Pulmonary artery endothelial cell (primary cell): ENCODE measurements around the gene HMGCS2. TPM values are rescaled to one million over a fixed set of nuclear protein-coding genes. Genes with fewer than 3 reads are reported as not detected.

Experiments
- DNase-seq: peaks from one replicate; pipeline ENCODE4 v3.0.0-alpha.2; 2011; ENCODE audit warnings: low read depth, low spot score
- total RNA-seq: library from RNA; depleted of rRNA; stranded (reverse); fragments of >200 nt; gene quantifications from 2 replicates; pipeline ENCODE4 v1.2.3, GENCODE V29; 2014

The HMGCS2 gene
- total RNA-seq, result not detected in 2 replicates

DNA sequence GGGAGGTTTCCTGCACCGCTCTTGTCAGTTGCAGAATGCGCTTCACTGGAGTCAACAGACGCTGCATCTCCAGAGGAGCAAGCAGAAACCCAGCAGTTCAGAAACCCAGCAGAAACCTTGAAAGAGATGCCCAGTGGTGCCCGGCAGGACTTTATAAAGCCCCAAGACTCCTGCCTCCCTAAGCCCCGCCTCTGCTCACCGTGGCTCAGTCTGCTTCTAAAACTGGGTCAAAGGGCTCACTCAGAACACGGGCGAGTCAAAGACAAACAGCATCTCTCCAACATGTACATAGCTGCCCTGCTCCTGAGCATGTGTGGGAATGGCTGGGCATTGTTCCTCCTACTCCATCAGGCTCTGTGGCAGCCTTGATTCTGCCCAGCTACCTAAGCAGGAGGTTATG is at the start of gene HMGCS2:
Gene HMGCS2, minus strand, starts transcription at position 128 of the 400 bp plus-strand sequence. Its CDS starts 61 bp downstream, at position 67.
- no peak for DNase-seq

DNA sequence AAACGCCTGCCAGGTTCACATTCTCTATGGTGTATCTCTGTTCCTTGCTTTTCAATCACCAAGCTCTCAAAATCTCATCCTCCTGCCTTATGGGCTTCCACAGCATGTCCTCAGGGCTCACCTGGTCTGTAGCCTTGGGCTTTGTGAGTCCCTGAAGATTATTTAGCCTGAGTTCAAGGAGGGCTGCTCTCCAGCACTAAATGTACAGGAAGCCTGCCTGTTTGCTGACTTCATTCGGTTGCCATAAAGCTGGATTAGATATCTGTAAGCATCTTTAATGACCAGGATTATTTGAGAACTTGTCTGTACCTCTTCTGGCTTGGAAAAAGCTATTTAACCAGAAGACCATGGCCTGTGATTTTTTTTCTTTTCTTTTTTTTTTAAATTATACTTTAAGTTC is 49.5 kb upstream of the HMGCS2 start:
- no peak for DNase-seq

DNA sequence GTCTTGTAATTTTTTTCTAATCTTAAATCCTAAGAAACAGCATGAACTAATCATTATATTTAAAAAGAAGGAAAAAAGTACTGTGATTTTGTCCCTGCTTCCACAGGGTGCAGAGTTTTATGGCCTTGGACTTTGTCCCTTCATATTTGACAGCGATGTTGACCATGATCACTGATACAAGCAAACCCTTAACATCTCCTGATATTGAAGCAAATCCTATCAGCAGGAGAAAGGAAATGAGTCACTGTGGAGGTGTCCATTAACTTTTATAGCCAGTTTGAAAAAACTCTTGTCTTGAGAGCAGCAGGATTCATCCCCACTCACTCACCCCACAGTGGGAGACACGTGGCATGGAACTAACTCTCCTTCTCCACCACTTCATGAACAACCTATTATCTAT is 47.7 kb upstream of the HMGCS2 start:
- DNase-seq, result no peak

DNA sequence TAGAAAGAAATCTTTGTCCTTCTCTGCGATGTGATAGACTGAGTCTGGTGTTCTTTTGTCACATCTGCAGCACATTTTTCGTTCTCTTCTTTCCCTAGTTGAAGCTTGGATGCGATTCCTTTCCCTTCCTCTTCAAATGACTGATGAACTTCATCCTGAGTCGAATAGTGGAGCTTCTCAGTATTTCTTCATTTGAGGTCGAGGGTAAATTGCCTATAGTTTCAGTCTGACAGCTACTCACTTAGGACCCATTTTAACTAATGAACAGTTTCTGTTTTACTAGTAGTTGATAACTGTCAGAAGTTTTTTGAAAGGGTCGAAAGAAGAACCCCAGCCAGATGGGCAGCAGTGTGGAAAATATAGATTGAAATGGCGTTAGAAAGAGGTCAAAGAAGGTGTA is 47.2 kb upstream of the HMGCS2 start:
- DNase-seq, result no peak

DNA sequence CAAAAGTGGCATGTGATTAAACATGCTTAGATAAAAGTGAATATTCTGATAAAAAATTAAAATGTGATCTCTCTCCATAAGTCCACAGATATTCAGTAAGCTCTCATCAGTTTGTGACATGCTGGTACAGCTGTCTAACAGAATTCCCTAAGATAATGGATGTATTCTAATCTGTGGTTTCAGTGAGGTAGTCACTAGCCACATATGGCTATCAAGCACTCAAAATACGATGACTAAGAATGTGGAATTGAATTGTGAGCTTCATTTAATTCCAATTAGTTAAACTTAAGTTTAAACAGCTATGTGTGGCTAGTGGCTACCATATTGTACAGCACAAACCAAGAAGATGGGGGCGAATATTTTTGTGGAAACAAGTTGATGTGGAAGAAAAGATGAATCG is 46.7 kb upstream of the HMGCS2 start:
- DNase-seq, result no peak

DNA sequence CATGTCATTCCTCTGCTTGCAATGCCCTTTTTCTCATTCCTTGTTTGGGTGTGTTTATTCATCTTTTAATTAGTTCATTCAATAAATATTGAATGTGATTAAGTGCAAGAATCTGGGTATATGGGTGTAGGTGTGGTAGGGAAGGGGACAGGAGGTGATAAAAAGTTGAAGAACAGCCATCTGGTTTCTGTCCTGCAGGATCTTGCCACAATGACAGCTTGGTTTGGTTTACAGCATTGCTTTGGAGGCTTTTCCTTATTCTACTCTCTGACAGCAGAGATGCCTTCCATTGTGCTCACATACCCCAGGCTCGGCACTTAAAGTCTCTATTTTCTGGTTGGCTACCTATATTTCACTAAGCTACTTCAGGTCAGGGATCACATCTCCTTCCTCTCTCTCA is 45.6 kb upstream of the HMGCS2 start:
- no peak for DNase-seq

DNA sequence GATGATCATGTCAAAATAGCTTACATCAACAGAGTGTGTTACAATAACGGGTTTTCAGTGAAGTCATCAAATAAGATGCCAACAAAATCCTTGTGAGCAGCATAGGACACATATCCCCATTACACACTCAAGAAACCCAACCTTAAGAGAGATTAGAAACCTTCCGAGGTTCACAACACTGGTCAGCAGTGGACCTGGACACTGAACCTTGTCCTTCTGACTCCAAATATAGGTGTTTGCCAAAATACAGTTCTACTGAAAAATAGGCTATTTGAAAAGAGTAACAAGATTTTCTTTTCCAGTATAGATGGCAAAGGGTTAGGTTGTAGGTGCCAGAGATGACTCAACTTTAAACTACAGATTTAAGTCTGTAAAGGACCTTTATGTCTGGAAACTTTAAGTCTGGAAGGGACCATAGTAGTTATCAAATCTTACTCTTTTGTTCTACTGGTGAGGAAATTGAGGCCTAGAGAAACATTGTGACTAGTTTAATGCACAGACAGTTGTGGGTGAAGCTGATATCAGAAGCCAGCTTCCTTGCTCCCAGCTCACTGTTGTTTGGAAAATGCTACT is 43.4 kb upstream of the HMGCS2 start:
- no peak for DNase-seq

DNA sequence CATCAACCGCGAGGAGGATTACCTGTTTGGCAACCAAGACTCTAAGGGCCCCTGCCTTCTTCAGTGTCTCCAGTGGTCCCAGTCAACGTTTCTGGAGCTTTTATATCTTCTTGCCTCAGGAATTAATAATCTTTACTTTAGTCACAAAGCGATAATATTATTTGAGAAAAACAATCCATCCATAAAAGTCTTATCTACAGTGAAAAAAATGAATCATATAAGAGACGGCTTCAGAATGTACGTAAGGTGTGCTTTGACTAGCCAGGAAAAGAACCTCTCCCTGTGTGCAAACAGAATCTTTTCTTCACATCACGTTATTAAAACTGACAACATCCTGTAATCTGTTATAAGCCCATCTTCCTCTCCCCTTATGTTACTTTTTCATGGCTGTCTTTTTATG is 42.7 kb upstream of the HMGCS2 start, which contains the start of gene REG4:
Gene REG4, minus strand, starts transcription at position 74 of the 400 bp plus-strand sequence. CDS start 2,691 bp downstream, outside the sequence.
- DNase-seq, result no peak

DNA sequence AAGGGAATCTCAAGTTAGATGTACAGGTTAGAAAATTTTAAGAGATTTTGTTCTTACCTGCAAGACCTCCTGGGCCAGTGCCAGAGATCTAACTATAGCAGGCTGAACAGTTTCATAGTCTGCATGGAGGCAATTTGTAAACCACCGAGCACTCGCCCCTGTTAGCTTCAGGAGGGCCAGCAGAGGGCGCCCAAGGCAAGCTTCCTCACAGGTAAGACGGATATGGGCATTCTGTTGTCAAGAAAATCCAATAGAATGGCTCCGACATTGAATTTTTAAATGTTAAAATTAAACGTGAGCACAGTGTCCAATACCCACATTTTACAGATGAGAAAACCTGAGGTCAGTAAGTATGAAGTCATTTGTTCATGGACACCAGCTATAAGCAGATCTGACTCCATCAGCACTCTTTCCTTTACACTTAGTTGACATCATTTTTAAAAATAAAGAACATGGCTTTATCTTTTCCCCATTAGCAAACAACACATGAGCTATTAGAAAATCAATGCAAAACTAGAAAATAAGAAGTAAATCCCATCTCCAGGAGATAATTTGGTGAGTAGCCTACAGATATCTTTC is 40.4 kb upstream of the HMGCS2 start:
- DNase-seq, result peak; percentile 27

DNA sequence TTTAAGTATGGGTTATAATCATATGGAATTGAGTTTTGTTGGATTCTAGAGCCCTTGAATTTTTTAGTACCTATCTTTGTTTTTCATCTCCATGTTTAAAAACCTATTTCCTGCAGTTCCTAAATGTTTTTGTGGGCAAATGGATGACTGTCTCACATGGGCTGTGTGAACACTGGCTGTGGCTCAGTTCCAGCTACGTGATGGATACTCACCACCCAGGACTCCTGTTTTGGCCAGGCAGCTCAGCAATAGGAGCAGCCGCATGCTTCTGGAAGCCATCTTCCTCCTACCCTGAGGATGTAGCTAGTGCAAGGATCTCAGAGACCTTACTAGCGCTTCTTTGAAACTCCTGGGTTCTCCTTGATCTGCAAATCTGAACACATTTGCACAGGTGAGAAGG is 39.8 kb upstream of the HMGCS2 start:
- no peak for DNase-seq

DNA sequence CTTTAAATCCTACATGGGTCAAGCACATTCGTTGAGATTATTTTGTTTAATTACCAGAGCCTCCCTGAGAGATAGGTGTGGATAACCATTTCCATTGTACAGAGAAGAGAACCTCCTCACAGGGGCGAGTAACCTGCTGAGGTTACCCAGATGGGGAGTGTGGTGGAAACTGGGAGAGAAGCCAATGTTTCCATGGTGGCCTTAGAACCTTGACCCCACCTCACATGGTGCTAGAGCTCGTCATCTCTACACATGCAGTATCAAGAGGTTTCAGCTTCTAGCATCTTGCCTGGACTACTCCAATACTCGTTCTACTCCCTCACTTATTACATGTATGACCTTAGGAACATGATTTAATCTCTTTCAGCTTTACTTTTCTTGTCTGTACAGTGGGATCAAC is 37.8 kb upstream of the HMGCS2 start:
- DNase-seq, result no peak

DNA sequence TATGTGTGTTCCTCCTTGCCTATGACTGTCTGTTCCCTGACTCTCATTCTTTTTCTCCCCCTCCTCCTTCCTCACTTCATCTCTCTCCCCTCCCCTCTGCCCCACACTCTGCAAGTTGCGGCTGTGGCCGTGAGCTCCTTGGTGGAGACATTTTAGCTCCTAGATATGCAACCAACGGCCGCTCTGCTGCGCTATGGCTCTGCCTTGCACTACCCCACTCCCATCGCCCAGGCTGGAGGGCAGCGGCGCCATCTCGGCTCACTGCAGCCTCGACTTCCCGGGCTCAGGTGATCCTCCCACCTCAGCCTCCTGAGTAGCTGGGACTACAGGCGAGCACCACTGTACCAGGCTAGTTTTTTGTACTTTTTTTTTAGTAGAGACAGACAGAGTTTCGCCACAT is 37.0 kb upstream of the HMGCS2 start:
- no peak for DNase-seq

DNA sequence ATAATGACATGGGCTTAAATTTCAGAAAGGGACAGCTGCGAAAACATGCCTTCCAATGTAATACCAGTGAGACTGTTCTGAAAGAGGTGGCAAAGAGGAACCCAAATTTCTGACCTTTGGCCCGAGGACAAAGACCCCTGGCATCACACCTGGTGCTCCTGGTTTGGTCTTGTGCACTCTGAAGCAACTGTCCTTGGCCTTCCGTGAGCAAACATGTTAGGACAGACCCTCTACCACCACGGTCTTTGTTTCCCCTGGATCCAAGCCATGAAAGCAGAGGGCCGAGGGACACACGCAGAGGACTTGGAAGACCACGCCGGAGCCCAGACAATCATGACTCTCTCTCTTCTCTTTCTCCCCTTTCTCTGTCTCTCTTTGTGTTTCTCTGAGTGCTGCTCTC is 36.5 kb upstream of the HMGCS2 start:
- DNase-seq, result no peak

DNA sequence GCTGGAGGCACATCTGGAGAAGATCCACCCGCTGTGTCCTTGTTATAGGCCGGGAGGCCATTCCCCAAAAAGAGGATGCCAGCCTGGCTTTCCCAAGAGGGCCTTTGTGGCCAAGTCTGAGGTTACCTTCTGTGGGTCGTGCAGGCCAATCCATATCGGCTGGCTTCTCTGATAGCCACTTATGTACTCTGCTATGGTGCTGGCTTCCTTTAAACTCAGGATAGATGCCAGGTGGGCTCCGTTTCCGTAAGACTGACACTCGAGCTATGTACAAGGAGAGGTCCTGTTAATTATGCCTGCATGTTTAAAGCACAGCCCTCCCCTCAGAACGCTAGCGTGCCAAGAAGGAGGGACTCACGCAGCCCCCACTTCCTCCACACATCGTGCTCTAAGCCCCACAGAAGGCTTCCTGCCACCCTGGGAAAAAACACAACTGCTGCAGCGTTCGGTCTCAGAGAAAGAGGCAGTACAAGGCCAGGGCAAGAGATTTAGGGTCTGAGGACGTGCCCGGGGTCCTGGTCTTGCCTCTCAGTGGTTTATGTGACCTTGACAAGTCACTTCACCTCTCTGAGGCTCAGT is 31.0 kb upstream of the HMGCS2 start:
- DNase-seq, result no peak

DNA sequence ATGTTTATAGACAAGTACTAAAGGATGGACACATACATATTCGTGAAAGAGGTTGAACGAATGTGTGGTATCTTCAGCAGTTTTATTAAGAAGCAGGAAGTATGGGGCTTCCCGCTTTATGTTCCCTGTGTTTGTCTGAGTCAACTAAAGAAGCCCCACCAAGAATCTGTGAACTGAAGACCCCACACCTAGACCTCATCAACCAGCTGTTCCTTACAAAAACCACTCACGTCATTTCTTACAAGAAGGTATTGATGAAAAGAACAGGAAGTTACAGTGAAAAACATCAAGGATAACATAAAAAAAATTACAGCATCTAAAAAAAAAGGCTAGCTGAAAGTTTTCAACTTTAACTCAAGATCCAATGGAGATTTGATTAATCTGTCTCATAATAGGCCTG is 30.3 kb upstream of the HMGCS2 start:
- DNase-seq, result no peak

DNA sequence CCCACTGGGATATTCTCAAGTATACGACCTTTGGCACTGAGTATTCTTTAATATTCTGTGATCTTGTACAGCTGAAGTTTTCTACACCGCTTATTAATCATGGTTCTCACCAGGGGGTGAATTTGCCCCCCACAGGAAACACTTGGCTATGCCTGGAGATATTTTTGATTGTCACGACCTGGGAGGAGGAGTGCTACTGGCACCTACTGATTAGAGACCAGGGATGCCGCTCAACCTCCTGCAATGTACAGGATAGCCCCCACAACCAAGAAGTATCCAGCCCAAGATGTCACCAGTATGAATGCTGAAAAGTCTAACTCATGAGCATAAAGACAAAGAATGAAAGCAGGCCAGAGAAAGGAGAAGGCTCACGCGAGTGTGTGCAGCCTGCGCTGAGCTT is 28.9 kb upstream of the HMGCS2 start:
- no peak for DNase-seq

DNA sequence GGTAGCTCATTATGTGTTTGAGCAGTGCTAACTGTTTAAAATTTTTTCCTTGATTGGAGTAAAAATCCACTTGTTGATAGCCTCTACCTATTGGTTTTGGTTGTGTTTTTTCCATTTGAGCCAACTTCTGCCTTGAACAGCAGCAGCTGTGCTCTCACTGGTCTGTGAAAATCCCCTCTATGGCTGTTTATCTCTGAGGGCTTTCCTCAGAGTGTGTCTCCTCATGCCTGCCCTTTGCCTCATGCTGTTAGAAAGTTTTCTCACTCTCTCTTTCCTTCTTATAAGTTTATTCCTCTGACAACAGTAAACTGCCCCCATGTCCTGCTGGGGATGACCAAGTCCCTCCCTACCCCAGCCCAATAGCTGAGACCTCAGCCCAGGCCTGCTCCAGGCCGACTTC is 28.5 kb upstream of the HMGCS2 start:
- no peak for DNase-seq

DNA sequence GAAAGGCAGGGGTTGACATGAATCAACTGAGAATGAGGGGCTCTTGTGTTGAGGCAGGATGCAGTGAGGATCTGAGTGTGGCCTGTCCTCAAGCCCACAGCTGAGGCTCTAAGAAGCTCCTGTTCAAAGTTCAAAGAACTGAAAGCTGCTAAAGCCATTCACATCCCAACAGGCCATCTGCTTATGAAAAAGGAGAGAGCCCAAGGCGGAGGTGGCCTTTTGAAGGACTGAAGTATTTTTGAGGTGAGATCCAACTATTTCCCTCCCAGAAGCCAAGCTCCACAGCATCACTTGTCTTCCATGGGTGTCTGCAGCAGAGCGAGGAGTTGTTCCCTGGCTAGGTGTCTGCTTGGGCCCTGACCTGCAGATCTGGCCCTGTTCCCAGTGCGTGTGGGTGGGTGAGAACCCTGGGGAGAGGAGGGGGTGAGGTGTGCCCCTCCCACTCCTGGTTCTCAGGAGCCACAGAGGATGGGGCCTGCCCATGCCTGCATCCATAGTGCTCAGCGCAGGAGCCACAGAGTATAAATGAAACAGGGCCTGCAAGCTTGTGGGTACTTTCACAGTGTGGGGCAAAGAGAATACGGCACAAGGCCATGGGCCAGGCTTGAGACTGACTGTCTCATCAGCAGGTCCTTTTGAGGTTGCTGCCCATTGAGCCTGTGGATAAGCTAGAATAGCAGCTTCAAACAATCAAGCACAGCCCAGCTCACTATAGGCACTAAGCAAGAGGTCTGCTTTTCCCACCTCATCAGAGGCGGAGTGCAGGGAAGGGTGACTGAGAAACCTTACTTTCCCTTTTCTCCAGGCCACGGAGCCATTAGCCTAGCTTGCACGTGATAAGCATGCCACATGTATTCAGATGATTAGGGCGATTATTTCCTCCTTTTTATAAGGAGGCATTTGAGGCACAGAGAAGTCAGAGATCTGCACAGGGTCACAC is 26.8 kb upstream of the HMGCS2 start:
- no peak for DNase-seq

DNA sequence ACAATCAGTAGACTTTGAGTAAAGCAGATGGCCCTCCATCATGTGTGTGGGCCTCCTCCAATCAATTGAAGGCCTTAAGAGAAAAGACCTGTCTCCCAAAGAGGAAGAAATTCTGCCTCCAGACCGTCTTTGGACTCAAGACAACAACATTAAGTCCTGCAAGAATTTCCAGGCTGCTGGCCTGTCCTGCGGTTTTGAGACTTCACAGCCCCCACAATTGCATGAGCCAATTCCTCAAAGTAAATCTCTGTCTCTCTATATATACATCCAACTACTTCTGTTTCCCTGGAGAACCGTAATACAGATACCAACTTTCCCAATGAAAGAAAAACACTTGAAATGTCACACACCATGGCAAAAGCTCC is 26.2 kb upstream of the HMGCS2 start:
- DNase-seq, result no peak

DNA sequence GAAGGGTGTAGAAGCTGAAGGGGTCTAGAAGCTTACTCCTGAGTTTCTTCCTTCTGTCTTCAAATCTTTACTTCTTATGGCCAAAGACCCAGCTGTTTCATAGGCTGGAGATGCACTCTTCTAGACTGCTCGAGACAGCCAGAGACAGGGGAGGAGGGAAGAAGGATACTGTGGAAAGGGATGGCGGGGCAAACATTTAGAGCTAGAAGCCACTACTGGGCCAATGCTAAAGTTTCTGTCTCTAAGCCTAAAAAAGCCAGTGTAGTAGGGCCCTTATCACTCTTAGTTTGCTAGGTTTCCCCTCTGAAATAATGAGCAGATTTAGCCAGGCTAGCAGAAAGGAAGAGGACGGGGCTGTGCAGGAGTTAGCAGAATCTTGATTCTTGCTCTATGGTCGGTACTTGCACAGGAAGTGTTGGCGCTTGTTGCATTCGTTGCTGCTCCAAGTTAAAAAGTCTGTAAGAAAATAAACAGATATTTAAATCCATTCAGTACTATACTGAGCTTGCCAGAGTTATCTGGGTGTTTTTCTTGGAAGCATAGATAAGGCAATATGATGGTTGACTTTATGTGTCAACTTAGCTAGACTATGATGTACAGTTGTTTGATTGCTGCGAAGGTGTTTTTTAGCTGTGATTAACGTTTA is 25.6 kb upstream of the HMGCS2 start:
- DNase-seq, result no peak

DNA sequence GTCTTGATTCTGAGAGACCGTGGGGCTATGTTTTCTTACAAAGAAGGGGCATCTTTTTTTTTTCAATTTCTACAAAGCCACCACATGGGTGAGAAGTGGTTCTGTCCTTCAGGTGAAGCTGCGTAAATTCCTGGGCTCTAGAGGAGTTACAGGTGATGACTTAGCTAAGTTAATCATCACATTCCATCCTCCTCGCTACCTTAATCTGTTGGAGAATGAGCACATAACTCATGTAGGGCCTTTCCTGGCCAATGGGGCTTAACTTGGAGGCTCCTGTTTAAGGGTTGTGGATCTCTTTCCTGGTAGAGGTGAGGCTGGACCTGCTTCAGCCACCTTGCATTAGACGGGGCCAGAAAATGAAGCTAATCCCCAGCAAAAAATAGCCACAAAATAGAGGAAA is 22.7 kb upstream of the HMGCS2 start:
- no peak for DNase-seq
